Activated CD4-positive, CD25-positive, alpha-beta regulatory T cell treated with anti-CD3 and anti-CD28 coated beads, Interleukin-2, amount 50 U/mL, for 24 hours (primary cell): ENCODE measurements around the gene CARMIL1.
"Not testable (repeated sequence)": the region's sequence is repeated elsewhere in the genome, so short reads cannot be mapped to it uniquely, and the experiment has no call there.

ENCODE experiments used
- ATAC-seq, 2 donors: fragments of 150-1000 bp; cut with Tn5 transposase; one replicate each; pipeline ENCODE4 v1.10.0; 2021; ENCODE audit warnings: mild to moderate bottlenecking in 1 of 2, moderate library complexity in 1 of 2

Gene CARMIL1

DNA sequence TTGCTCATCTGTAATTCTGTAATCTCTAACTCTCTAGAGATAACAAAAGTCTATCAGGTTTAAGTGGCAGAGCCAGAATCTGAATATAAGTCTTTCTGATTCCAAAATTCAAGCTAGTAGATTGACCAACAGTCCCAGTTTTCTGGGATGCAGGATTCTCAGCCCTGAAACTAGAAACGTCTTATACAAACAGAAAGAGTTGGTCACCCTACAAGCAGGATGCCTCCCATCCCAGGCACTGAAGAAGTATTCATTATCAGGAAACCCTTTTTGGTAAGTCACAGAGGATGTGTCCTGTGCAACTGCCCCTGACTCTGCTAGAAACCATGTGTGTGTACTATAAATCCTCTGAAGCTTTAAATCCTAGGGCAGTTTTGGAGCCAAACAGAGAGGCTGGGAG is 135.0 kb downstream of the CARMIL1 start:
- ATAC-seq = no peak

GRCh38 chr6:25414755-25415154 is 135.6 kb downstream of the CARMIL1 start:
- no peak for ATAC-seq

- ATAC-seq = no peak
These were observed 136.1 kb downstream of the CARMIL1 start for GRCh38 chr6:25415274-25415673.

DNA sequence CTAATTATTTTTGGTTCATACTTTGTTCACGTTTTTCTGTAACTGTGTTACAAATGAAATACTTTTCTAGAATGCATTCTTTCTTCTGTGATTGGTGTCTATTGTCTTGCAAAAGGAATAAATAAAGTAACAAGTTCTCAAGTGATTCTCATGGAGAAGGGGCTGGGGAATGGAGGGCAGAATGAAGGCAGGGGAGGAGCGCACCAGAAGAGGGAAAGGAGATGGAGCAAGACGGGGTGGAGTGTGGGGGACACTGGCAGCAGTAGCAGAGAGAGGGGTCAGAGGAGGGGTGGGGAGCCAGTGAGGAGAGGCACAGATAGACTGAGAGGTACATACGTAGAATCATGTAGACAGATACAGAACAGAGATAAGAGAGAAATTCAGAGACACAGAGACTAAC is 136.5 kb downstream of the CARMIL1 start:
- no peak for ATAC-seq

DNA sequence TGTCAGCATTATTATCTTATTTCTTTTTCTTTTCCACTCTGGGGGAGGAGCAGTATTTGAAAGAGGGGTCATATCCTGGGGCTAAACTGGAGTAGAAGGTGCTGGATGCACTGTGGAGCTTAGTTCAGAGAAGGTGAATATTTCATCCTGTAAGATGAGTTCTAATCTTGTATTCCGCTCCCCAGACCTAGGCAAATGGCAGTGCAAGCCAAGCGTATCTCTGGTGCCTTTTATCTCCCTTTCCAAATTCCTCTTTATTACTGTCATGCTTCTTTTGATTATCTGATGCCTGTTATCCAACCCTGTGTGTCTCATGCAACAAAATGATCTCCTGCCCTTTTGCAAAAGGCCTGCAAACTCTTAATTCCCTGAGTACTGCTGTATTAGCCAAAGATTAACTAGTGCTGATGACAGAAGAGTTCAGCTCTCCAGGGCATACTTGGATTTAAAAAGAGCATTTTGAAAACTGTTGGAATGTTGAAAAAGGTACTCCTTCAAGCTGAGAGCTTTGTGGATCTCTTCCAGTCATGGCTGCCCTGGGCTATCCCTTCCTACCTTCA is 138.0 kb downstream of the CARMIL1 start:
- no peak for ATAC-seq

- no peak for ATAC-seq
These were observed 139.4 kb downstream of the CARMIL1 start for GRCh38 chr6:25418454-25419052.

DNA sequence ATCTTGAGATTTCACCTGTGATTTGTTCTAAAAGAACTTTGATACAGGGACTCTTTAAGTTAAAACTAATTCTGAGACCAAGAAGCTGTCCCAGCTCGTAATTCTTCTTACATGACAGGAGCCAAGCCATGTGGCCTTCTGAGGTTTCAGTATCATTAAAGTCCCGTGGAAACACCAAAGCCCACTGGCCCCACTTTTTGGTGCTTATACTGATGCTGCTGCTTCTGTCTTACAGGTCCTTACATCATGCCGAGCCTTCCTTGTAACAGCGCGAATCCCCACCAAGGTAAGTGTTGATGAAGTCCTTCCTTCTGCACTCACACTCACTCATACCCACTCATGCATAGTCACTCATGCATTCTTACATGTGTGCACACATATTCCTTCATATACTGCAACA is 140.7 kb downstream of the CARMIL1 start:
- no peak for ATAC-seq

- no peak for ATAC-seq
These were observed 144.2 kb downstream of the CARMIL1 start for GRCh38 chr6:25423358-25423757.

- ATAC-seq = no peak
These were observed 145.1 kb downstream of the CARMIL1 start for GRCh38 chr6:25424303-25424702.

GRCh38 chr6:25427549-25427948 is 148.4 kb downstream of the CARMIL1 start:
- no peak for ATAC-seq

DNA sequence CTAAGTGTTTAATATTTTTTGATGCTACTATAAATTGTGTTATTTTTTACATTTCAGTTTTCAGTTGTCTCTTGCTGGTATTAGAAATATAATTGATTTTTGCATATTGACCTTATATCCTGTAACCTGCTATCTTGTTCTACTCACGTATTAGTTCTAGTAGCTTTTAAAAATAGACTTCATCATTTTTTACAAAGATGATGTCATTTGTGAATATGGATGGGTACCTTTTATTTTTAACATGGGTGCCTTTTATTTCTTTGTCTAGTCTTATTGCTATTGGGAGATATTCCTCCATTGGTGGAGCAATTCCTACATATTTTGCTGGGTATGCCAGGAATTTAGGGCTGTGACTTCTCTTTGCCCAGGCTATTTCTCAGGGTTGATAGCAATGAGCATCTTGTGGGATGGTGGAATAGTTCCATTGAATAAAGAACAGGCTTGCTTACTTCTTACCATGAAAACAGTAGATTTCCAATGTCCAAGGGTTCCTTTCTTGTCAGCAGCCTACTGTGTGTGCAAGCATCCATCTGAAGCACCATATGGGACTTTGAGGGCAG is 149.7 kb downstream of the CARMIL1 start:
- no peak for ATAC-seq

DNA sequence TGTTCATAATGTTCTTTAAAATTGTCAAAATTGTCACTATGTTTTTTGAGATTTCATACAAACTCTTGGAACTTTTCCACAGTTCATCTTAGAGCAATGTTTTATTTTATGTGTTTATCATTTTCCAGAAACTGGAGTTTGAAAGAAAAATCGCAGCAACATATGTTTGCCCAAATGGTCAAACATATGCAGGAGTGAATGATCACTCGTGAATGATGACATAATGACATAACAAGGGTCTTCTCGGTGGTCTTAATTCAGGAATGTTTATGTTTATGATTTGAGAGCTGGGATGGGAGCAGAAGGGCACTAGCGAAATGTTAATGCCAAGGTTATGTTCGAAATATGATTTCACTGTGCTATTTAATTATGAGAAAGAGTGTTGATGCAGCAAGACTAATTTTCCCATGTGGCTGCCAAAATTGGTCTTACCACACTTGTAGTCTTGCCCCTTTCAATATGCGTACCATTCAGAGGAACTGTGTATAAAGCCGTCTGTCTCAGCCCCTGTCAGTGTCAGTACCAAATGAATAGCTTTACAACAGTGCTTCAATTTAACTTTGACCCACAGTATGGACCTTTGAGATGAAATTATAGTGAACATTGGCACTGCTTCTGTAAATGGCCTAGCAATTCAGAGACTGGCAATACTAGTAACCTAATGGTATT is 152.3 kb downstream of the CARMIL1 start:
- no peak for ATAC-seq

DNA sequence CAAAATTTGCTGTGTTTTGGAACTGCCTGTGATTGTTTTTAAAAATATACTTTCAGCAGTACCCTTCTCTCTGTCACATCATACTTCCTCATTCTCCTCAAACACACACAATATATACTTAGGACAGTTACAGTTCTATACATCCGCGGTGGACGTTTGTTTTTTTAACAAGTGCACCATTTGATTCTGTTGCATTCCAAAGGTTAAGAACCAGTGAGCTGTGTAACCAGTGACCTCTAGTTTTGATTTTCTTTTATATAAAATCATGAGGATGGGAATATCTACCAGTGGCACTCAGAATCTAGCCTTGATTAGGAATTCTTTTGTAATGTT is 152.8 kb downstream of the CARMIL1 start:
- no peak for ATAC-seq

DNA sequence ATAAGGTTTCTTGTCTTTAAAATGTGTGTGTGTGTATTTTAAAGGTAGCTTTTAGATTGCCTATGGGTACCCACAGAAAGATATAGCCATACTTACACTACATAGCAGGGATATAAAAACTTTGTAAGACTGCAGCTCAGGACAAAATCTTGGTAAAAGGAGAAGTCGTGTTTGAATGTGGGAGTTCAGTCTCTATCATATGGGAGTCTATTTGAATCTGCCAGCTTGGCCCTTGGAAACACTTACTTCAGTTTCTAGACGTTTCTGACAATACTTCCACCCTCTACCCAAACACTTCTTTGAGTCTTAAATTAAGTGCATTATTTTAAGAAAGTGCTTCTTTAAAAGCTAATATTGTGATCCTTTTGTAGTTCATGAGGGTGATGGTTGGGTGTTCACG is 155.7 kb downstream of the CARMIL1 start:
- ATAC-seq = no peak

DNA sequence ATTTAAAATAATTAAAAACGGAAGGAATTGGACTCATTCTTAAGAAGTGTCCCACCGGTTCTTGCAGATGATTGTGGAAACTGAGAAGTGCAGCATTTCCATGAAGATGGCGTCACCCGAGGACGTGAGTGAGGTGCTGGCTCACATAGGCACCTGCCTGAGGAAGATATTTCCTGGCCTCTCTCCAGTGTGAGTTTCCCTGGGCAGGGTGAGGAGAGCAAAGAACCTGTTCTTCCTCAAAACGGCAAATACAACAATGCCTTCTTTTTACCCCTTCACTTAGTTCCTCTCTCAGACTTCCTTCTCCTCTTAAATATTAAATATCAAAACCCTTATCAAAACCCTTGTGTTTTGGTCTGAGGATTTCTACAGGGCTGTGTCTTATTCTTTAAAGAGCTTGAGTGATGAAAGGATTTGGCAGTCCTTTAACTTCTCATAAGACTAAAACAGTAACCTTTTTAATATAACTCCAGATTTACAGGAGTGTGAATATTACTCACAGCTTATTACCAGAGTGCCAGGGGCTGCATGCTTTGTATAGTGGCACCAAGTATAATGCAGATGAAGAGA is 156.3 kb downstream of the CARMIL1 start:
- no peak for ATAC-seq

DNA sequence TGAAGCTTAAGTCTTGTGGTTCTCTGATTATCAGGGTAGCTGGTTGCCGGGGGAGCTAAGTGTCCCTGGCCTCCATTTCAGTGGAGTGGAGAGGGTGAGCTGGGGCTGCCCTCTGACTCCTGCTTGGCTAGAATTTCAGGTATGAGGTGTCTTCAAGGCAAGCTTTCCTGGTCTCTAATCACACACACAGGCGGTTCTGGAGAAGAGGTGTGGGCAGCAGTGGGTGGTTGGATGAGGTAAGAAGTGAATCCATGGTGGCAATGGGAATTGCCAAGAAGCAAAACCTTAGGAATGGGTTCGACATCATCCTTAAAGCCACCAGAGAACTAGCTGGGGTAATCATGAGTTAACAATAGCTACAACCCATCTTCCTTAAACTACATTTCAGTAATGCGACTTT is 157.6 kb downstream of the CARMIL1 start:
- ATAC-seq = no peak

GRCh38 chr6:25439368-25439767 is 160.2 kb downstream of the CARMIL1 start:
- no peak for ATAC-seq

DNA sequence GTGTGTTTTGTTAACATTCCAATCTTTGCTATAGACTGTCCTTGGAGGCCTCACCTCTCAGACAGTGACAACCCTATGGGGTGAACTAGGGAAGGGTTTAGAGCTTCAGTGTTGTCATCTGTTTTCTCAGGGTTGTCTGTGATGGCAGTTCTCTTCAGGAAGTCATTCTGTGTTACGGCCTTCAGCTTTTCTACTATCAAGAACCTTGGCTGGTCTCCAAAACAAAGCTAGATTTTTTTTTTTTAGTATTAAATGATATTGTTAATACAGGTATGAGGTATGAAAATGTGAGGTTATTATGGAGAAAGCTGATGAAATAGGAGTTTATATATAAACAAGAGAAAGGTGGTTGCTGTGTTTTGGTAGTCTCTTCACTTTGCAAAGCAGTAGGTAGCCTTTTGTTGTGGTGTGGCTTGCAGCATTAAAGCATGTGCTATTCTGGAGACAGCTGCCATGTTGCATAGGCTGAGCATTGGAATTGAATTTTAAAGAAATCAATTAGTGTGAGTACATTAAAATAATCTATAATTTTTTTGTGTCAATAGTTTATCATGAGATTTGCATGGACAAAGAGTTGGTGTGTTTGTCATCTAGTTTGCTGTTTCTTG is 162.6 kb downstream of the CARMIL1 start:
- ATAC-seq = no peak

DNA sequence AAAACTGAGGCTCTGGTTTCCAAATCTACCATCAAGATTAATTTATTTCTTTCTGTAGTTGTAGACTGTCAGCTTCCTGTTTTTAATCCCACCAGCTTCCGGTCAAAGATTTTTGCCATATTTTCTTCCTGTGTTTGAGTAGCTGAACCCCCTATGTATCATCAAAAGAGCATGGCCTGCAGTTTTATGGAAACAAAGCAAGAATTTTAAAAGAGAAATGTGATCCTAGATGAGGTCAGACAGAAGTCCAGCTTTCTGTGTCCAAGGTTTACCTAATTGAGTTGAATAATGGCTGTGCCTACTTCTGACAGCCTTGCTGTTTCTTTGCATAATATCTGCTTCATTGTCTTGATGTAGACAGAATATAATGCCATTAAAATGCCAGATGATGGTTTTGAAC is 163.7 kb downstream of the CARMIL1 start:
- no peak for ATAC-seq

DNA sequence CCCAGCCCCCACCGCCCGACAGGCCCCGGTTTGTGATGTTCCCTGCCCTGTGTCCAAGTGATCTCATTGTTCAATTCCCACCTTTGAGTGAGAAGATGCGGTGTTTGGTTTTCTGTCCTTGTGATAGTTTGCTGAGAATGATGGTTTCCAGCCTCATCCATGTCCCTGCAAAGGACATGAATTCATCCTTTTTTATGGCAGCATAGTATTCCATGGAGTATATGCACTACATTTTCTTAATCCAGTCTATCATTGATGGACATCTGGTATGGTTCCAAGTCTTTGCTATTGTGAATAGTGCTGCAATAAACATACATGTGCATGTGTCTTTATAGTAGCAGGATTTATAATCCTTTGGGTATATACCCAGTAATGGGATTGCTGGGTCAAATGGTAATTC is 165.3 kb downstream of the CARMIL1 start:
- ATAC-seq = not testable (repeated sequence)

- ATAC-seq = peak in 1 of 2 donors; percentile 24
These were observed 167.8 kb downstream of the CARMIL1 start for GRCh38 chr6:25446830-25447569.

DNA sequence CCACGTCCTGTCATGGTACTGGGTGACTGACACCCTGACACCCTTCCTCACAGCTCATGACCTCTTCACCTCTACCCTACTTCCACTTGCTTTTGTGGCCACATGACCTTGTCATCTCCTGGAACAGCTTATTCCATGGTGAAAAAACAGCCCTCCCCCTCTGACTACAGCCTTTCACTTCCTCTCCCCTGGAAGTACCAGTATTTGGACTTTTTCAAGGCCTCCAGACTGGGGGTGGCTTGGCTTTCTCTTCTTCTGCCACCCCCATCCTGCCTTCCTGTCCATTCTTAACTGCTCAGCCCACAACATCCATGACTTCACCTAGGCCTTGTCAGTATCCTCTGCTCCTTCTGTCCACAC is 168.4 kb downstream of the CARMIL1 start:
- ATAC-seq = peak in 1 of 2 donors; percentile 20

- ATAC-seq = no peak
These were observed 169.9 kb downstream of the CARMIL1 start for GRCh38 chr6:25448965-25449538.
